HG03575 (cell line): ENCODE data around the gene NRROS.
"Not testable (repeated sequence)": the region's sequence is repeated elsewhere in the genome, so short reads cannot be mapped to it uniquely, and the experiment has no call there.

Experiments used
- ATAC-seq: cut with Tn5 transposase; IDR thresholded peaks from one replicate; pipeline ENCODE4 v1.9.1; 2021; ENCODE audit not compliant: unreplicated experiment, insufficient number of reproducible peaks, low FRiP score; ENCODE audit errors: extremely low read depth

Gene NRROS

DNA sequence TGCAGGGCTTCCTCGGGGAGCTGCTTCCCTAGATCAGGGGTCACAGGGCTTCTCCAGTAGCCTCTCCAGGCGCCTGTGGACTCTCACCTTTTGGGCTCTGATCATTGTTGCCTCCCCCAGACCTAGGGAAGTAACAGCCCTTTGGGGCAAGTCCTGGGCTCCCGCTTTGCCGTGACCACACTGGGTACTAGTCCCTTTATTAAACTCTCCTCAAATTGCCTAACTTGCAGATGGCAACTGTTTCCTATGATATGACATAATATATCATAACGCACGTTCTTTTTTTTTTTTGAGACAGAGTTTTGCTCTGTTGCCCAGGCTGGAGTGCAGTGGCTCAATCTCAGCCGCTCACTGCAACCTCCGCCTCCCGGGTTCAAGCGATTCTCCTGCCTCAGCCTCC lies 17.9 kb upstream of the NRROS start:
- no peak for ATAC-seq

- no peak for ATAC-seq
These were observed 15.3 kb upstream of the NRROS start for GRCh38 chr3:196624067-196624790.

DNA sequence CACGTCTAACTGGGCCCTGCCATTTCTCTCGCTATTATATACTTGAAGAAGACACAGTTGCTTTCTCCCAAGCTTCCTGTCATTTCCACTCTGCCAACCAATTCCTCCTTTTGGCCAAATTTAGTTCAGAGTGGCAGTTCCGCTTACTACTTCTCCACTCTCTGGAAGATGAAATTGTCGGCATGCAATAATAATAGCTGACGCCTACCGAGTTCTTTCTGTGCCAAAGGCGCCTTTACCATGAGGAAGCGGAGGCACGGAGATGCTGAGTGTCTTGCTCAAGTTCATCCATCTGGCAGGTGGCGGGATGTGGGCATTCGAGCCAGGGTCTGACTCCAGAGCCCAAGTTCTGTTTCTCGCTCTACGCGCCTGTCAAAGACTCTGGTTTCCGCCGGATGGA lies 14.6 kb upstream of the NRROS start:
- ATAC-seq, result no peak

GRCh38 chr3:196625331-196625730 lies 14.2 kb upstream of the NRROS start:
- ATAC-seq, result no peak

DNA sequence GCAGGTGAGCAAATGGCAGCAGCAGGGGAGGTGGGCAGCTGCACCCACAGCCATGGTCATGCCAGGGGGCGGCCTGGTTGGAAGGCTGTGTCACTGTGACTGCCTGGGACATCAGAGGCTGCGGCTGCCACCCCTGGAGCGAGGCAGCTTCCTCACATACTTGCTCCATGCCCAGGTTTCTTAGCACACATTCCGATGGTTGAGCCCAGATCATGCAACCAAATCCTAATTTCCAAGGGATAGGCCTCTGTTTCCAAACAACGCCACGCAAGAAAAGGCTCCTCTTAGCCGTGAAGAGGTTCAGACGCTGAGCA lies 11.6 kb upstream of the NRROS start:
- no peak for ATAC-seq

DNA sequence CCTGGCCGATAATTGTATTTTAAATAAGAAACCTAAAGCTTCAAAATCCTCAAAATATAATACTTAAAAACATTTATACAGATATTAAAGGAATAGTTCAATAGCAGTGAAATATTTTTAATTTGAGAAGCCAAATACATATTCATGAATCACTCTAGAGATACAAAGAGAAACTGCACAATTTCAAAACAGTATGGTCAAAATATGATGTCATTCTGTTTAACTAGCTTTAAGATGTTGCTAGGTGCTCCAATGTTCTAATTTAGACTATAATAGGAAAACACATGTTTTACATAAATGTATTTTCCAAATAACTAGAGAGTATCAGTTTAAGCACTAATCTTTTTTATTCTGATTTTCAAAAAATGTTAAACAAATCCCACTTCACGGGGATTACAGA lies 10.3 kb upstream of the NRROS start:
- no peak for ATAC-seq

- ATAC-seq, result no peak
These were observed 7.8 kb upstream of the NRROS start for GRCh38 chr3:196631682-196632045.

DNA sequence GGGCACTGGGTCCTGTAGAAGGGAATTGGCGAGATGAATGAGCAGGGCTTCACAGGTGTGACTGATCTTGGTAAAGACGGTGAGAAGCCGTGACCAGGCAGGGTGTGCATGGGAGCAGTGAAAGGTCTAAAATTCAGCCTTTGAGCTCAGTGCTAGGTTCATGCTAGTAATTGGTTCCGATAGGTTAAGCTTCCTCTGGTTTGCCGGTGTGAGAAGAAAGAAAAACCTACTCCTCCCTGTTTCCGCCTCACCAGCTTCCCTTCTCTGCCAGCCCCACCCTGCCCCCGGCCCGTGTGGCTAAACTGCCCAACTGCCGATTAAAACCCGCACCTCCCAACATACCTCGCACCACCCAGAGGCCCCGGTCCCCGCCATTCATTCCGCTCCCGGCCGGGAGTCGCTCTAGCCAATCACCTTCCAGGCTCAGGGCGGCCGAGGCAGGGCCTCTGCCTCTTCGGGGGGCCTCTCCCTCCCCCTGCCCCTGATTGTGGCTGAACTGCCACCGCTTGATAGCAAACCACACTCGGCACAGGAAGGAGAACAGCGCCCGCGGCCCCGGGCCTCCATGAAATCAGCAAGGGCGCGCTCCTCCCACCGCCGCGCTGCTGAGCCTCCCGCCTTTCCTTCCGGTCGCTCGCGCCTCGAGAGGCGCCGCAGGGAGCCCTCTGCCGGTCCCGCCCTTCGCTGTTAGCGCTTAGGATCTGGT lies 7.3 kb upstream of the NRROS start:
- no peak for ATAC-seq

GRCh38 chr3:196633555-196634151 lies 5.8 kb upstream of the NRROS start:
- ATAC-seq, result no peak

- ATAC-seq, result no peak
These were observed 5.3 kb upstream of the NRROS start for GRCh38 chr3:196634224-196634623.

DNA sequence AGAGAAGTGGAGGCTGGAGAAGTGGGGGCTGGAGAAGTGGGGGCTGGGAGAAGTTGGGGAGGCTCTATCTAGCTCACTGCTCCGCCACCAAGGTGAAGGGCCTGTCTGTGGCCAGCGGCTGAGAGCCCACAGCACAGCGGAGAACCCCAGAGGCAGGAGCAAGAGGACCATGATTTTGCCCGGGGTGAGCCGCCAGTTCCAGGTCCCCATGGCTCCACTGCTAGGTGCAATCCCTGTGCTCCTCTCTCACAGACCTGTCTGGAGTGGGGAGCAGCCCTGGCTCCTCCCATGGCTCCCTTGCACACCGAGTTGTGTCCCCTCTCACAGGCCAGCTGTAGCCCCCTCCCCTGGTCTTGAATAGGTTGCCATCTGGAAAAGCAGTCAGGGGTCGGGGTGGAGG lies 4.7 kb upstream of the NRROS start:
- no peak for ATAC-seq

GRCh38 chr3:196636369-196637349 lies 2.8 kb upstream of the NRROS start:
- no peak for ATAC-seq

- not testable (repeated sequence) for ATAC-seq
These were observed 1.6 kb upstream of the NRROS start for GRCh38 chr3:196637941-196638340.

DNA sequence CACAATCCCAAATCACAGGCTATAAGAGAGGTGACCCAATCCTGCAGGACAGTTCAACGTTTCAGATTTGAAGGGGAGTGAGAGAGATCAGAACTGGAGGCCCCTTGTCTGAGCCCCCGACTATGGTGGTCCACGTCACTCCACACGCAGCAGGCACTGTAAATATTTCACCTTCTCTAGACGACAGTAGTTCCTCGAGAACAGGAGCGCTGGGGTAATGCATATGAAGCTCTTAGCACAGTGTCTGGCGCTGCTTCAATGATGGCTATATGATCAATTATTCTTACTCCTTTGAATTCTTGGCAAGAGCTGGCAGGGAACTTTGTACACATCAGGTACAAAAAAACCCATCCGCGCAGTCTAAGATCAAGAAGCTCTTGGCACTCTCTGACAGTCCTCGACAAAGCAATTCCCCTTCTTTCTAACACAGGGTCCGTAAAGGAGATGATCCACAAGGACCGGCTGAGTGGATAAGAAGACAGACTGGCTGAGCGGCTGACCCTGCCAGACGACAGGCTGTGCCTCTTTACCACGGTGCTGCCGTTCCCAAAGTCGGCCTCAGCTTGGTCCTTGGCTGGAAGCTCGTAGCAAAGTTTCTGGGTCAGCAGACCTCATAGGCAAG lies 522 bp upstream of the NRROS start:
- no peak for ATAC-seq

DNA sequence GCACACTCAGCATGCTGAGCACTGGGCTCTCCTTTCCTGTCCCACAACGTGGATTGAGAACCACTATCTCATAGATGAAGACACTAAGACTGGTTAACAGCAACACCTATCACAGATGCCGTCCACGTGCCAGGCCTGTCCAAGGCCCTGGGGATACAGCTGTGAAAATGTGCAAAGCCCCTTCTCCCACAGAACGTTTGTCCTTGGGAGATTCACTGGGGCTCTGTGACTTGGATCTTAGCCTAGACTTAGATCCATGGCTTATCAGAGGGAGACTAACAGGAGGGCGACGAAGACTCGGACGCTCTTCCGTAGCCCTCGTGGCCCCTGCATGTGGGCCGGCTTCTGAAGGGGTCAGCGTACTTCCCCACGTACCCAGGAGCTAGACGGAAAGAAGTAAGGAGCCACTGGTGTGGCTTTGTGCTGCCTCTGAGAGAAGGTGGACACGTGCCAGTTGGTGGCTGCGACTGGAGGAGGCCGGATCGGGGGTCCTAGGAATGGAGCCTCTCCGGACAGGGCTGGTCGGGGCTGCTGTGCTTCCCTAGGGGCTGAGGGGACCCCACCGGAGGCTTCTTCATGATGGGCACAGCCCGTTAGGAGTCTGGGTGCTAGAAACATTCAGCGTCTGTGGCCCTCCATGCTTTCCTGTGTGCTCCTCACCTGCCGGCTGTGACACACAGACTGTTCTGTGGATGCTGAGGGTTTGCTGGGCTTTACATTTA lies 964 bp downstream of the NRROS start:
- no peak for ATAC-seq

- no peak for ATAC-seq
These were observed 2.0 kb downstream of the NRROS start for GRCh38 chr3:196641333-196642054.

DNA sequence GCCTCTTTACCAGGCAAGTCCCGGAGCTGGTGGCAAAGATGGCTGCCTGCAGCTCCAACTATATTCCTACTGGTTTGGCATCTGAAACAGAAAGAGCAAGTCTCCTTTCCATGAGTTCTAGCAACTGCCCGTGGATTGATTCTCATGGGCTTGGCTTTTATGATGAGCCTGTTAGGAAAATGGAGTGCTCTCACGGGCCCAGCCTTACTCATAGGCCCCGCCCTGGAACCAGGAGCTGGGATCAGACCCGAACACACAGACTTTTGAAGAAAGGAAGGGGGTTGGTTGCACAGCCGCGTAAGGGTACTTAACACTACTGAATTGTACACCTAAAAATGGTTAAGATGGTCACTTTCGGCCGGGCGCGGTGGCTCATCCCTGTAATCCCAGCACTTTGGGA lies 2.9 kb downstream of the NRROS start:
- no peak for ATAC-seq

DNA sequence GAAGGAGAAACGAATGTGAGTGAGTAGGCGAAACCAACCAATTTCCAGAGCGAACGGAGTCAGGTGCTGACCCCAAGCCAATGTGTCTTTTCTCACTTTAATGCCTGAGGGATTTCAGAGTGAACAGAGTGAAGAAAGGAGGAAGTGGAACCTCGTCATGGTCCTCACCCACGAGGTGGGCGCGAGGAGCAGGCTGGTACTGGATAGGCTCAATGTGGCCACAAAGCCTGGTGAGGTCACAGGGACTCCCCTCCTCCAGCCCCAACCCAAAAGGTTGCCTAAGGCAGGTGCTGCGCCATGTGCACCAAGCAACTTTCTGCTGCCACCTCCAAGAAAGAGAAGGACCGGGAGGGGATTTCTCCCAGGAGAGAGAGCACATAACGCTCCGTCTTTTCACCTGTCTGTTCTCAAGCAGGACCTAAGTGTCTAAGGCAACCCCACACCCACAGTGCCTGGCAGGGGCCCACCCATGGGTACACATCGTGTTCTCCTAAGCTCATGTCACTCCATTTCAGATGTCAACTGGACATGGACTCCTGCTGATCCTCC lies 3.8 kb downstream of the NRROS start:
- ATAC-seq, result peak; percentile 53
